ENCODE data around the gene IGFBP2.

The IGFBP2 gene

DNA sequence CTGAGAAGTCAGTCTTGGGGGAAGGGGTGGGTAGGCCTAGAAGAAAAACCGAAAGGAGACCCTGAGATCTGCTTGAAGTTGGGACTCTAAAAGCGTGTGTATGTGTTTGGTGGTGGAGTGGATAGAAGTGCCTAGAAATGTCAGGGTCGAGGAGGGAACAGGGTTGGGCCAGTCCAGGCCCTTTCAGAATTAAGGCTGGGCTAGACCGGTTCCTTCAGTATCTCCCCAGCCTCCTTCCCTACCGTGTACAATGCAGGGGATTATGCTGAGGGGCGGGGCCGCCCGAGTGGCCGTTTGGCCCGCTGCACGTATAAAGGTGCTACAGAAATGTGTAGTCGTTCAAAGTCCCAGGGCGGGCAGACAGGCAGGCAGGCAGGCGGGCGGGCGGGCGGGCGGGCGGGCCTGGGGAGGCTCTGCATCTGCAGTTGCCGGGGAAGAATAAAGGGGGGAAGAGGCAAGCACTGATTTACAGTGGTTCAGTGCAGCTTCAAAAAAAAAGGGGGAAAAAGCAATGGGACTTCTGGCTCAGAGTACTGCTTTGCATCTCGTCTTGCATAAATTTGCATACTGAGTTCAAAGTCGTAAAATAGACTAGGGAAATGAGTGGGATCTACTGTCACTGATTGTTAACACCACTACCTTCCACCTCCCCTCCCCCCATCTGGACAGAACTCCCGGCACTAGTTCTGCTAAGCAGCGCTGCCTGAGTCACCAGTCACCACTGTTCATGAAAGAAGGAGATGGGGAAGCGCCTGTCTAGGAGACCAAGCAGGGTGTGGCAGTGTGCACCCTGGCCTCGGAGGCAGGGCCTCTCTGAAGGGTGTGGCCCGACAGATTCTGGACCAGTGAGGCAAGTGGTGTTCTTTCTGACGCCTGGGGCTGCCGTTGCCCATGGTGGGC is 3.6 kb downstream of the IGFBP2 start:
- TF ChIP-seq, protein P1, sequence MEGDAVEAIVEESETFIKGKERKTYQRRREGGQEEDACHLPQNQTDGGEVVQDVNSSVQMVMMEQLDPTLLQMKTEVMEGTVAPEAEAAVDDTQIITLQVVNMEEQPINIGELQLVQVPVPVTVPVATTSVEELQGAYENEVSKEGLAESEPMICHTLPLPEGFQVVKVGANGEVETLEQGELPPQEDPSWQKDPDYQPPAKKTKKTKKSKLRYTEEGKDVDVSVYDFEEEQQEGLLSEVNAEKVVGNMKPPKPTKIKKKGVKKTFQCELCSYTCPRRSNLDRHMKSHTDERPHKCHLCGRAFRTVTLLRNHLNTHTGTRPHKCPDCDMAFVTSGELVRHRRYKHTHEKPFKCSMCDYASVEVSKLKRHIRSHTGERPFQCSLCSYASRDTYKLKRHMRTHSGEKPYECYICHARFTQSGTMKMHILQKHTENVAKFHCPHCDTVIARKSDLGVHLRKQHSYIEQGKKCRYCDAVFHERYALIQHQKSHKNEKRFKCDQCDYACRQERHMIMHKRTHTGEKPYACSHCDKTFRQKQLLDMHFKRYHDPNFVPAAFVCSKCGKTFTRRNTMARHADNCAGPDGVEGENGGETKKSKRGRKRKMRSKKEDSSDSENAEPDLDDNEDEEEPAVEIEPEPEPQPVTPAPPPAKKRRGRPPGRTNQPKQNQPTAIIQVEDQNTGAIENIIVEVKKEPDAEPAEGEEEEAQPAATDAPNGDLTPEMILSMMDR (IDR thresholded peaks at IDR 0.05; ENCODE audit: insufficient read depth, low read length, poor library complexity, severe bottlenecking): no peak
- no peak for DNase-seq (ENCODE audit: extremely low read depth, insufficient read length)
- Histone ChIP-seq H3K27me3 (replicated peaks; ENCODE audit: control insufficient read depth, insufficient read depth, low read length) (peaks cover 1% of the 10 kb centered on the region), H3K36me3 (ENCODE audit: control insufficient read depth, insufficient read depth, low read length) (no peaks in the 10 kb centered on the region), H3K4me3 (replicated peaks; ENCODE audit: low read depth, low read length) (no peak overlapping the region)

DNA sequence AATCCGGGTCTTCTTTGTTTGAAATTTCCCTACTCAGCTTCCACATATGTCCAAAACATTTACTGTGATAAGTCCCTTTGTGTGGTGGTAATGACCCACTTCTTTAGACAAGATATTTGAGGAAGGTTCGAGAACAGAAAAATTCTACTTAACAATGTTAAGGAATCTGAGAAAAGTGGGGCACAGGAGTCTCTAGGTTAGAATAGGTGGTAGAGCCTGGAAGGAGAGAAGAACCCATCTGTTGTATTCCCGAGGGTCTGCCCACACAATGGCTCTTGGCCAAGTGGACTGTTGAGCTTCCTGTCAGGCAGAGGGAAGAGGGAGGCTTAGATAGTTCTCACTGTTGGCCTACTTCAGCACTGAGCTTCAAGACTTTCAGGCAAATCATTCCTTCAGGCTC is 4.3 kb downstream of the IGFBP2 start:
- DNase-seq (ENCODE audit: extremely low read depth, insufficient read length): no peak
- no peak overlapping the region for H3K4me3 ChIP-seq (replicated peaks; ENCODE audit: low read depth, low read length)
- peaks cover 1% of the 10 kb centered on the region for H3K27me3 ChIP-seq (replicated peaks; ENCODE audit: control insufficient read depth, insufficient read depth, low read length)
- H3K36me3 ChIP-seq (ENCODE audit: control insufficient read depth, insufficient read depth, low read length): no peaks in the 10 kb centered on the region
- TF ChIP-seq, protein P1 (IDR thresholded peaks at IDR 0.05; ENCODE audit: insufficient read depth, low read length, poor library complexity, severe bottlenecking): no peak

DNA sequence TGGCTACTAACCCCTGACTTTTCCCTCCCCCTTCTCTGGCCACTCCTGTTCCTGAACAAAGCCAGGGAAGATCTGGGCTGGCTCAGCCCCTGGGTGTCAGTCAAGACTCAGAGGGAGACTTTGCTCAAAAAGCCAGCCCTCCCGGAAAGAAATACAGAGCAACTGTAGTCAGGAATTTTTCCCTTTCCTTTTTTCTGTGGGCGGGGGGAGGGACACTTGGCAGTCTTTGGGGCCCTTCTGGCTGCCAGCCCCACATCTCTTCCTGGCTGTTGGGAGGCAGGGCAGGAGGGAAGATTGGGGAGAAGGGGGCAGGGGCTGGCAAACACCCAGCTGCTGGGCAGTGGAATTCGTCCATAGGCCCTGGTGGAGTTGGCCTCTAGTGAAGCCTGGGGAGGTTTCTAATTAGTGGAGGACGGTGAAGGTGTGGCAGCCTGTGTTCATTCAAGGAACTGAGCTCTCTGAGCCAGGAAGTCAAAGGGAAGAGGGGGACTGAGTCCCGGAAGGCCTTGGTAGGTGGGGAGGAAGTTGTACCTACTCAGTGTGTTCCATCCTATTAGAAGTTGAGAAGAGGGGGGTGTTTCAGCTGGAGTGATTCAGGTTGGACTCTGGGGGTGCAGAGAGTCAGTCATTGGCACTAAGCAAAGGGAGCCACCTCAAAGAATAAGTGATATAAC is 10.9 kb downstream of the IGFBP2 start:
- TF ChIP-seq, protein P1 (IDR thresholded peaks at IDR 0.05; ENCODE audit: insufficient read depth, low read length, poor library complexity, severe bottlenecking): no peak
- H3K36me3 ChIP-seq (ENCODE audit: control insufficient read depth, insufficient read depth, low read length): no peaks in the 10 kb centered on the region

DNA sequence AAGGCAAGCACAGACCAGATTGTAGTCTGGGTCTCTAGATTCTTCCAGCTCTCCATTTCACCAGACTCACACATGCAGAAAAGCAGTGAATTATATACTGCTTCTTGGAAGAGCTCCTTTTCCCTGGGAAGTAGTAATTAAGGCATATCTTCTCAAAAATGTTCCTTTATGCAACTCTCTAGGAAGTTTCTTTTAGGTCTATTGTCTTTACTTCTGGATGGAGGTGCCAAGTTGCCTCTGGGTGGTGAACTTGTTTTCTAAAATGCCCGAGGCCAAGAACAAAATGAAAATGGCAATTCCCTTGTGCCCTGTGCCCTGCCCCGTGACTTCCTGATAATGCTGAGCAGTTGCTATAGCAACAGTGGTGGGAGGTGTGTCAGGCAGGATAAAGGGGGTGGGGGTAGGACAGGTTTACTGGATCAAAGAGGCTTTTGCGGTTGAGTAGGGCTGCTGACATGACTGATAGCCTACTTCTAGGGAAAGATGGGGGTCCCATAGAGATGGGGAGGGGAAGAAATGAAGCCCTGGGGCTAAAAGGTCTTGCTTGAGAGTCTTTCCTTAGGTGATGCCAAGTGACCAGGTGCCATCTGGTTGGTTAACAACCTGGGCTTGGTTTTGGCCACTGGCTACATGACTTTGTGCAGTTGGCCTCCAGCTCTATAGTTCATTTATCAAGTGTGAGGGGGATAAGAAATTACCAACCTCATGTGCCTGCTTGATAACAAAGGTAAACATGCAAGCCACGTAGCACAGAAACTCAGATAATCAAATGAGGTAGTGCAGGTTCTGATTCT is 11.8 kb downstream of the IGFBP2 start:
- H3K4me3 ChIP-seq (replicated peaks; ENCODE audit: low read depth, low read length): no peak overlapping the region
- H3K36me3 ChIP-seq (ENCODE audit: control insufficient read depth, insufficient read depth, low read length): no peaks in the 10 kb centered on the region
- TF ChIP-seq, protein P1 (IDR thresholded peaks at IDR 0.05; ENCODE audit: insufficient read depth, low read length, poor library complexity, severe bottlenecking): no peak
- no peak for DNase-seq (ENCODE audit: extremely low read depth, insufficient read length)
- no peaks in the 10 kb centered on the region for H3K27me3 ChIP-seq (replicated peaks; ENCODE audit: control insufficient read depth, insufficient read depth, low read length)

More for the DNA sequence above, 10.9 kb downstream of the IGFBP2 start:
- no peak overlapping the region for H3K4me3 ChIP-seq (replicated peaks; ENCODE audit: low read depth, low read length)
- no peaks in the 10 kb centered on the region for H3K27me3 ChIP-seq (replicated peaks; ENCODE audit: control insufficient read depth, insufficient read depth, low read length)
- no peak for DNase-seq (ENCODE audit: extremely low read depth, insufficient read length)

DNA sequence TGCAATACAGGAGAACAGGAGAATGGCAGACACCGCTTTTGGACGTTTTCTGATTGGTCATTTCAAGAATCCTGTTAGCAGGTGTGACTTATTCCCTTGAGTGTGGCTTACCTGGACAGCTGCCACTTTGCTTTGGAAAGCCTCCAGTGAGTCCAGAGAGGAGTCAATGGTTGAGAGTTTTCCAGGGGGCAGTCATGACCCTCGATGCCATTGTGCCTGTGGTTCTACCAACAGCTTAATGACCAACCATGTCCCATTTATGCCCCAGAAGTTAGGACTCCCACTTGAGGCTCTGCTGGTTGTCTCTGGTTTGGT is 12.4 kb downstream of the IGFBP2 start:
- Histone ChIP-seq H3K27me3 (replicated peaks; ENCODE audit: control insufficient read depth, insufficient read depth, low read length) (no peaks in the 10 kb centered on the region), H3K36me3 (ENCODE audit: control insufficient read depth, insufficient read depth, low read length) (no peaks in the 10 kb centered on the region), H3K4me3 (replicated peaks; ENCODE audit: low read depth, low read length) (no peak overlapping the region)
- TF ChIP-seq, protein P1 (IDR thresholded peaks at IDR 0.05; ENCODE audit: insufficient read depth, low read length, poor library complexity, severe bottlenecking): no peak
- DNase-seq (ENCODE audit: extremely low read depth, insufficient read length): no peak

Data from GM06990 (cell line).